NOMO-1 treated with dmso at 0.1 percent for 144 hours (cell line): ENCODE data around the gene OR11H7.
"Not testable (repeated sequence)": the region's sequence is repeated elsewhere in the genome, so short reads cannot be mapped to it uniquely, and the experiment has no call there.

Experiments
- DNase-seq: peaks from one replicate; lab custom pipeline; 2025; ENCODE audit not compliant: unreplicated experiment; lab: John Stamatoyannopoulos, UW

The OR11H7 gene

DNA sequence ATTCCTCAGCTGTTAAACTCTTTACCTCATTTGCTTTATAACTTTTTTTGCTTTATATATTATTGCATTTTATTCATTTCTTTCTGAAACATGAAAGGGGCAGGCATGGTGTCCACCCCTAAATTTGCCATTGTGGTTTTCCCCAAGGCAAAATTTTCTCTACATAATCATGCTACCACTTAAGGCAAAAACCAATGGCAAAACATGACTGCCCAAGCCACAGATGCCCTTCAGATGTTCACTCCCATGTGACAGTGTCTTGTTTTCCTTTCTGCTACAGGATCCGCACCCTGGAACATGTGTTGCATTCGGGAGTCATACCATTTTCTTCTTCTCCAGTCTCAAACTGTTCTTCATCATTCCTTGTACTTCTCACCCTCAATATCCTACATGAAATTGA, 48.6 kb downstream of the OR11H7 start:
- no peak for DNase-seq

- no peak for DNase-seq
These were observed 49.6 kb downstream of the OR11H7 start for GRCh38 chr14:20278414-20278813.

GRCh38 chr14:20280265-20280664, 51.5 kb downstream of the OR11H7 start:
- not testable (repeated sequence) for DNase-seq
